ENCODE data around the gene FHL2.

FHL2 gene

GRCh38 chr2:105380432-105381100 lies 18.3 kb downstream of the FHL2 start:
- no peak for DNase-seq

- peak in 1 of 58 donors; percentile 23 for DNase-seq
Measured at GRCh38 chr2:105379741-105380186, 19.1 kb downstream of the FHL2 start.

DNA sequence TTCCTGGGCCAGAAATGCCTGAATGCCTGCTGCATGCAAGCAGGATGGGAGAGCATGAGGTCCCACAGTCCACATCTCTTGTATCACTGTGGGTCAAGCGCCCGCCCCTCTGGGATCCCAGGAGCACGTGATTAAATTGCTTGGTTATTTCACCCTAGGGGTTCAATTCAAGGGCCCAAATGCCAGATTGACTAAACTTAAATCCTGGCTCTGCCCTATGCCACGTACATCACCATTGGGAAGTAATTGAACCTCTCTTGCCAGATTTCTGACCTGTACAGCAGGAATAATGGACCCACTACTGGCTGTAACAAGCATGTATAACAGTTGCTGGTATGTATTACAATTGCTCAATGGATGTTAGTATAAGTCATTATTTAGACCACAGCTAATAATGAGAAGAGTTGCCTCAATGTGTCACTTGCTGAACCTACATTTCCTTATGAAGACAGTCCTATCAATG lies 19.9 kb downstream of the FHL2 start:
- DNase-seq = no peak

DNA sequence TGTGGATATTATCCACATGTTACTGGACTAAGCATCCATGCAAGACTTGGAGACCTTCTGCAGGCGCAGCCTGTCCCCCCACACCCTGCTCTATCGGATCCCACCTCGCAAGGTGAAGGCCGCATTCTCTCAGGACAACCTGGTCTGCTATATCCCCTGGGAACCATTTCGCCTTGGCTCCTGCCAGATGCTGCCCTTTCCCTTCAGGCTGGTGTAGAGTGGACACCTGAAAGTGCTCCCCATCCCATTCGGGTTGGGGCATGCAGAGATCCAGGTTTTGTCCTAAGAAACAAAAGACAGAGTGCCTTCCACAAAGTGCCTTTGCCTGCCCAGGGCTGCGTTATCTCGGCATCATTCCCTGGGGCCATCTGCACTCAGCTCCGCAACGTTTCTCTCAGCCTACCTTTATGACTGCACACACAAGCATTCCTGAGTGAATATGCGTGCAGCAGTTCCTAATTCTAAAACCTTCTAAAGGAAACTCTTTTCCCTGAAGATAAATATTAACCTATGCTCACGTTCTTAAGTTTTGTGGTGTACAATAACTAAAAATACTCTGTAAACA lies 20.5 kb downstream of the FHL2 start:
- DNase-seq = no peak

DNA sequence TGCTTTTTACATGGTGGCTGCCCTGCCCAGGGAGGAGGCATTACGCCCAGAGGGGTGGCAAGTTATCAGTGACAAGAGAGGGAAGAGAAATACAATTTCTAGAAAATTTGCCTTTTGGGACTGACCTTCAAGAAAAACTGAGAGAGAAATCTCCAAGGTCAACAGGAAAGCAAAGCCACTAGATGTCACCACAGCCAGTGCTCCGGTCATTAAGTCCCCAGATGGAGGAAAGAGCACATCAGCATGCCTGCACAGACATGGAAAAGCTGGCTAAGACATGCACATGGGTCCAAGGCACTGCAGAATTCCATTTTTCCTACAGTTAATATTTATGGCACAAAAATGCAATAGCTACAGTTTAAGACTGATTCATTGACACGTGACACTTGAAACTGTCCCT lies 21.0 kb downstream of the FHL2 start:
- no peak for DNase-seq

DNA sequence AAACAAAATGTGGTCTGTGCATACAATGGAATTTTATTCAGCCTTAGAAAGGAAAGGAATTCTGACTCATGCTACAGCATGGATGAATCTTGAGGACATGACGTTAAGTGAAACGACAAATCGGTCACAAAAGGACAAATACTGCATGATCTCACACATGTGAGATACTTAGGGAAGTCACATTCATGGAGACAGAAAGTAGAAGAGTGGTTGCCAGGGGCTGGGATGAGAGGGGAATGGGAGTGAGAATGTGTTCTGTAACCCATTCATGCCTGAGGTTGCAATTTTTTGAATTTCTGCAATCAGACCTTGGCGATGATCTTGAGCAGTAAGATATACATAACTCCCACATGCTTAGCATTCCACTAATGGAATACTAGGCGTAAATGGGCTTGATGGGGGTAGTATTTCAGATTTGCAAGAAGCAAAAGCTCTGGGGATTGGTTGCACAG lies 22.0 kb downstream of the FHL2 start:
- no peak for DNase-seq

GRCh38 chr2:105376010-105376409 lies 22.8 kb downstream of the FHL2 start:
- DNase-seq = no peak

- no peak for DNase-seq
Measured at GRCh38 chr2:105375001-105375561, 23.8 kb downstream of the FHL2 start.

DNA sequence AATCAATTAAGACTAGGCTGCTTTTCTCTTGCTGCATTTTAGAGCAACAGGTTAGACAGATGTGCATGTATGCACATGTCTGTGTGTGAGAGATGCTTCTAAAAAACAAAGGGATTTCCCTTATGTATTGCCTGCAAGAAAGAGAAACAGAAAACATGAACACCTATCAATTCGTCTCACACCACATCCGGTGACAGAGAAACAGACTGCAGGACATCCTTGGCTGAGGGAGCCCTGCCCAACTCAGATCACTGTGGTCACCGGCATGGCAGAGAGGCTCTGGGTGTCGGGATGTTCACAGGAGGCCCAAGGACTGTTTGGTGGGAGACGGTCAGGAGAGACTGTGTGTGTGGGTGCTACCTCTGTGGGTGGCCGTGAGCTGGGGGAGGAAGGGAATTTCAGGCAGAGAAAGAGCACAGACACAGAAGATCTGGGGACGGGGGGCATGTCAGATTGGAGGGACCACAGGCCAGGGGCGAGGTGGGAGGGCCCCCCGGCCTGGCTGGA lies 24.9 kb downstream of the FHL2 start:
- no peak for DNase-seq

- DNase-seq = peak in 12 of 58 donors; percentile 12 to 52 (median 22)
Measured at GRCh38 chr2:105373344-105373781, 25.5 kb downstream of the FHL2 start.

DNA sequence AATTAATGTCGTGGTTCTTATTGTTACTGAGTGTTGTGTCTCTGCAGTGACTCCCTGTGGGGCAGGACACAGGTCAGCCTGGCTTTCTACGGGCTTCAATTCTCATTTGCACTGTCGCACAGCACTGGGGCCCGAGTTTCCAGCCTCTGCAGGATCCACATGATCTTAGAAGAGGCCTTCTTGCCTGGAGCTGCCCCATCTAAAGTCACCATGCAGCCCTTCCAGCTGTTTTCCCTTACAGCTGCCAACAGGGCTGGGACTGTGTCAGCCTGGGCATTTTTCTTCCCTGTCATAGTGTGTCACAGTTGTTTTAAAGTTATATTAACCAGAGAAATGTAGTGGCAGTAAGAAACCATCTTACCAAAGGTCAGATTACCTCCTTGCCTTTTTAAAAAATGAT lies 27.0 kb downstream of the FHL2 start:
- DNase-seq = no peak

DNA sequence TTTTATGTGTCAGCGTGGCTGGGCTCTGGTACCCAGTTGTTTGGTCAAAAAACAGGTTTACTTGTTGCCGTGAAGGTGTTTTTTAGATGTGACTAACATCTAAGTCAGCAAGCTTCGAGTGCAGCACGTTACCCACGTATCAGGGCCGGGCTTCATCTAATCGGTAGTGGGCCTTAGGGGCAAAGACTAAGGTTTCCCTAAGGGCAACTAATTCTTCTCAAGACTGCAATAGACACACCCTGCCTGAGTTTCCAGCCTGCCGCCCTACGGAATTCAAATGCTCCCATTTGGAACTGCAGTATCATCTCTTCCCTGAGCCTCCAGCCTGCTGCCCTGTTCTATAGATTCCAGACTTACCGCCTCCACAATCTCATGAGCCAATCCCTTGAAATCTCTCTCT lies 27.7 kb downstream of the FHL2 start:
- peak in 4 of 58 donors; percentile 10 to 46 (median 25) for DNase-seq

- DNase-seq = peak in 56 of 58 donors; percentile 25 to 89 (median 69)
Measured at GRCh38 chr2:105369777-105370690, 28.8 kb downstream of the FHL2 start.

- DNase-seq = no peak
Measured at GRCh38 chr2:105368759-105369408, 30.0 kb downstream of the FHL2 start.

DNA sequence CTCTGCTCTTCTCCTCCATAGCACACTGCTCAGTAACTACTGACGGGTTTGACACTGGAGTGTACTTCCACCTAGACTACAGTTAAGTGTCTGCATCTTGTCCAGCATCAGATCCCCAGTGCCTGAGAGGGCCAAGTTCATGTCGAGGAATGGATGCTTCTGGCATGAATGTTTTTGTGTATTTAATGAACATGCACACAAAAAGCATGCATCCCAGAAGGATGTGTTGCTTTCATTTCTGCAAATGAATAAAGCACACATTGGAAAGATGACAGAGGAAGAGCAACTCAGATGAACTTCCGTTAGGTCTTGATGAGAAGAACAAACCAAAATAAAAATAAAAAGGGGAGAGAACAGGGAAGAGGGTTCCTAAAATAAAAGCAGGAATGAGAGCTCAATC lies 33.6 kb downstream of the FHL2 start:
- DNase-seq = no peak

DNA sequence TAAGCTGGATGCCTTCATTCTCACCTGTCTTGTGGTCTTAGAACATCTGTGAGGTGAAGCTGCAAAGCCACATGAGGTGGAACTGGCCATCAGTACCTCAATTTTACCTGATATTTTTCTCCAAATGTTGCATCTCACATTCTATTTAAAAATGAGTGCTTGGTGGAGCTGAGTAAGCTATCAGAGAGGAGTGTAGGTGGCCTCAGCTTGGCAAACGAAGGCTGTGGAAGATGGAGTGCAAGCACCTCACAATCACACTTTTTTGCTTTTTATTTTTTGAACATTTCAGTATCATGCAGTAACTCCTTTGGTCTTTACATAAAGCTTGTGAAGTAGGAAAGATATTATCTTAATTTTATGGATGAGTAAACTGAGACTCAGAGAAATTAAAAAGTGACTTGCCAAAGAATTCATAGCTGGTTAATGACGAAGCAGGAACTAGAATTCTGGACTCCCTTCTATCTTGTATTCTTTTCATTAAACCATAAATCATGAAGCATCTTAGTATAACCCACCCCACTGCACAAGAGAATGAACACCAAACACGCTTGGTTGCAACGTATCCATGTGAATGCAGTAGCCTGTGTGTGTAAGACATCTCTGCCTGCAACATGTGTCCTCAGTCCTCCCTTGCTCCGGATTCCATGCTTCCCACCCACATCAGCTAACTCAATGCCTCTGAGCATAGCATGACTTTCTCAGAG lies 34.3 kb downstream of the FHL2 start:
- DNase-seq = peak in 1 of 58 donors; percentile 7

DNA sequence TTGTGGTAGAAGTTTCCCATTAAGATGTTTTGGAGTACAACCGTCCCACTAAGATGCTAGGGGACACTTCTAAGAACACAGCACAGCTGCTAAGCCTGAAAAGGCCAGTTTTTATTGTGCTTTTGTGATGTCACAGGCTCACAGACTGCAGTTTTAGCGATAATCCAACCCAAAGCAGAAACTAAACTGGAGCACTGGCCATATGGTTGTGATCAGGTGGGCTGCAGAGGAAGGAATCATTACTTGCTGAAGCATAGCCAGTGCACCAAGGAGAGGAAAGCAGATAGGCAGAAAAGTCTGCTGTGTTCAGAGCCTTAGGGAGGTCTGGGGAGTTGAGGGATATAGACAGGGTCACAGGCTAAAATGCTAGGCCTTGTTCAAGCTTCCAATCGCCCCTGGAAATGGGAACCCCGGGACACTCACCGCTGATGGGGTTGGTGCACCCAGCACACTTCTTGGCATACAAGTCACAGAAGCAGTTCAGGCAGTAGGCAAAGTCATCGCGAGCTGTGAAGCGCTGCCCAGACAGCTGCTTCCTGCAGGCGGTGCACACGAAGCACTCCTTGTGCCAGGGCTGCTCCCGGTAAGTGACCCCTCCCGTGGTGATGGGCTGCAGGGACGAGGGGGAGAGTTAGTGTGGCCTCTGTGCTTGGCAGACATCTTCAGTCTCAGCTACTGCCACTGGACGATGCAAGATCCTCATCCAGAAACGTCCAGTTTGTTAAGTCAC lies 35.8 kb downstream of the FHL2 start:
- DNase-seq = peak in 11 of 58 donors; percentile 6 to 62 (median 36)

GRCh38 chr2:105361102-105361889 lies 37.6 kb downstream of the FHL2 start:
- no peak for DNase-seq

GRCh38 chr2:105358593-105358992 lies 40.3 kb downstream of the FHL2 start:
- DNase-seq = no peak

Measured in anterior cingulate cortex (tissue), 58 donors.